Trophoblast cell (in vitro differentiated cells and primary cell): ENCODE results near the gene SCFD2.

ENCODE experiments used
- DNase-seq, 2 donors: peaks; one replicate each; pipeline ENCODE4 v3.0.0-alpha.2; 2016
- H2AFZ ChIP-seq: 2 replicates; pipeline ENCODE4 v1.6.1; 2013; ENCODE audit warnings: low read length, moderate library complexity, mild to moderate bottlenecking; ENCODE audit not compliant: insufficient read depth, poor library complexity
- H2AK5ac ChIP-seq: 2 replicates; pipeline ENCODE4 v1.6.1; 2013; ENCODE audit warnings: mild to moderate bottlenecking, low read length
- H2BK120ac ChIP-seq: 2 replicates; pipeline ENCODE4 v1.6.1; 2013; ENCODE audit warnings: low read length, mild to moderate bottlenecking, moderate library complexity; ENCODE audit not compliant: insufficient read depth, poor library complexity
- H2BK12ac ChIP-seq: 2 replicates; pipeline ENCODE4 v1.6.1; 2013; ENCODE audit warnings: mild to moderate bottlenecking, low read length, moderate library complexity
- H2BK5ac ChIP-seq: 2 replicates; pipeline ENCODE4 v1.6.1; 2013; ENCODE audit warnings: low read length, low read depth, moderate library complexity, mild to moderate bottlenecking; ENCODE audit not compliant: poor library complexity
- H3K14ac ChIP-seq: 2 replicates; pipeline ENCODE4 v1.6.1; 2013; ENCODE audit warnings: mild to moderate bottlenecking, low read length
- H3K18ac ChIP-seq: 2 replicates; pipeline ENCODE4 v1.6.1; 2013; ENCODE audit warnings: mild to moderate bottlenecking, low read length
- H3K23ac ChIP-seq: 2 replicates; pipeline ENCODE4 v1.6.1; 2013; ENCODE audit warnings: low read length
- H3K27ac ChIP-seq: 2 replicates; pipeline ENCODE4 v1.5.1; 2013; ENCODE audit warnings: low read depth, mild to moderate bottlenecking, inconsistent platforms, low read length, moderate library complexity
- H3K27me3 ChIP-seq: 2 replicates; pipeline ENCODE4 v1.6.1; 2013; ENCODE audit warnings: inconsistent platforms, mild to moderate bottlenecking, low read length, moderate library complexity; ENCODE audit not compliant: insufficient read depth
- H3K36me3 ChIP-seq, 2 experiments: 1 replicate in 1 of 2; 2 replicates in 1 of 2; pipeline ENCODE4 v1.6.1; 2013; ENCODE audit warnings: low read length in 2 of 2, mild to moderate bottlenecking in 2 of 2, moderate library complexity in 1 of 2; ENCODE audit not compliant: insufficient read depth in 2 of 2, control insufficient read depth in 1 of 2
- H3K4ac ChIP-seq: 2 replicates; pipeline ENCODE4 v1.6.1; 2013; ENCODE audit warnings: low read depth, mild to moderate bottlenecking, low read length, moderate library complexity
- H3K4me1 ChIP-seq, 2 experiments: 1 replicate in 1 of 2; 2 replicates in 1 of 2; pipeline ENCODE4 v1.6.1; 2013; ENCODE audit warnings: low read length in 2 of 2, mild to moderate bottlenecking in 2 of 2, moderate library complexity in 1 of 2; ENCODE audit not compliant: insufficient read depth in 2 of 2, control insufficient read depth in 1 of 2
- H3K4me2 ChIP-seq: 2 replicates; pipeline ENCODE4 v1.6.1; 2013; ENCODE audit warnings: inconsistent platforms, mild to moderate bottlenecking, low read length, moderate library complexity
- H3K4me3 ChIP-seq: 2 replicates; pipeline ENCODE4 v1.5.1; 2013; ENCODE audit warnings: mild to moderate bottlenecking, low read depth, low read length, inconsistent platforms
- H3K79me1 ChIP-seq: one replicate; pipeline ENCODE4 v1.6.1; 2013; ENCODE audit warnings: low read length
- H3K79me2 ChIP-seq: 2 replicates; pipeline ENCODE4 v1.6.1; 2013; ENCODE audit warnings: low read length, mild to moderate bottlenecking; ENCODE audit not compliant: control insufficient read depth, insufficient read depth, poor library complexity
- H3K9ac ChIP-seq: 2 replicates; pipeline ENCODE4 v1.6.1; 2013; ENCODE audit warnings: mild to moderate bottlenecking, low read length
- H3K9me3 ChIP-seq: 2 replicates; pipeline ENCODE4 v1.6.1; 2013; ENCODE audit warnings: low read depth, mild to moderate bottlenecking, control low read depth, inconsistent platforms, low read length; ENCODE audit not compliant: insufficient read depth
- H4K12ac ChIP-seq: 2 replicates; pipeline ENCODE4 v1.6.1; 2013; ENCODE audit warnings: low read depth, mild to moderate bottlenecking, low read length, moderate library complexity
- H4K8ac ChIP-seq: 2 replicates; pipeline ENCODE4 v1.6.1; 2013; ENCODE audit warnings: low read depth, mild to moderate bottlenecking, low read length, moderate library complexity
- H4K91ac ChIP-seq: one replicate; pipeline ENCODE4 v1.6.1; 2013; ENCODE audit warnings: low read depth, mild to moderate bottlenecking, low read length, moderate library complexity
- WGBS: extraction: QIAGEN DNeasy Blood & Tissue Kit; methylation state at CpG from one replicate; pipeline ENCODE4 v1.1.7; 2013; ENCODE audit warnings: missing lambda C conversion rate; ENCODE audit not compliant: insufficient read length, insufficient coverage; ENCODE audit errors: extremely low coverage; 5-methylcytosine and 5-hydroxymethylcytosine counted together

Gene SCFD2

DNA sequence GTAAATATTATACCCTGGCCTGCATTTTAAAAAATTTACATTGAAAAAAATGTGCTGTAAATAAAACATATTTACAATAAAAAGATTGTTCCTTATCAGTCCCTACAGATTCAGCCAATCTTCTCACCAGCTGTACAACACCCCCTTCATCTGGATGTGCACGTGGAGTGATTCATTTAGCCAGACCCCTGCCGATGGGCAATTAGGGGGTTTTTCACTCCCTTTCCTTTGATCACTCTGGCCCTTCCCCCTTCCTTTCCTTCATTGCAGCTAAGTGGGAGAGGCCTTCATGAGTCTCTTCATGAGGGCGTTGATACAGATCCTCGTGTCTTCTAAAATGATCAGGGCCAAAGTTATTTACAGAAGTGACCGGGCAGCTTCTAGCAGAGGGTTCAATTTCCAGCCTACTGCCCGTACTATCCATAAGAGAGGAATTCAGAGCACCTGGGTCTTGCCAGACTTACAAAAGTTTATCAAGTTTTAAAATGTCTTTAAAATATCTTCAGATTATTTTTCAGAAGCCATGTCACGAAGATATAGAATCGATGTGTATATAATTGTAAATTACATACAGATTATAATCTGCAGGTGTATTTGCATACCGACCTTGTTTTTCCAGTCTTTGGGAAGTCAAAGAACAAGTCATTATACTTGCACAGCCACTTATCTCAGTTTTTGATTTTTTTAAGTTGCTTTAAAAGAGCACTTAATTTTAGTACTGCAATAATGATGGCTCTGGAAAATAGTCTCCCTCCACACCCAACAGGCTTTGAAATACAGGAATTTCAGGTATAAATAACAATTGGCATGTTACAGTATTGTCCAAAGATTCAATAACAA, 525.1 kb downstream of the SCFD2 start:
- peak; percentile 66 to 87 for DNase-seq
- WGBS: no CpG with 5 or more reads among the region's 9 CpGs
- Histone ChIP-seq H3K18ac (no peak overlapping the region), H2BK120ac (peak overlapping the region; percentile 77), H3K4me3 (no peak overlapping the region), H3K9ac (no peak overlapping the region), H3K36me3 (no peaks in the 10 kb centered on the region), H4K12ac (no peak overlapping the region), H3K23ac (no peak overlapping the region), H4K91ac (peak overlapping the region; percentile 89), H3K4me2 (no peak overlapping the region), H2AK5ac (peak overlapping the region; percentile 42), H3K9me3 (no peaks in the 10 kb centered on the region), H2BK5ac (peak overlapping the region; percentile 81), H3K79me1 (peaks cover 50% of the 10 kb centered on the region), H3K4me1 (peaks cover 33 to 46% of the 10 kb centered on the region in 2 experiments), H4K8ac (no peak overlapping the region), H3K27ac (peak overlapping the region; percentile 24), H3K4ac (no peak overlapping the region), H2BK12ac (peak overlapping the region; percentile 94), H2AFZ (no peak overlapping the region), H3K27me3 (no peaks in the 10 kb centered on the region), H3K14ac (peak overlapping the region; percentile 63), H3K79me2 (peaks cover 4% of the 10 kb centered on the region)

GRCh38 chr4:52838729-52839586, 526.9 kb downstream of the SCFD2 start:
- H2BK5ac ChIP-seq: peak overlapping the region; percentile 99
- peak overlapping the region; percentile 28 for H3K4ac ChIP-seq
- H3K9me3 ChIP-seq: no peaks in the 10 kb centered on the region
- H3K4me1 ChIP-seq: peaks cover 36 to 52% of the 10 kb centered on the region in 2 experiments
- H2BK120ac ChIP-seq: peak overlapping the region; percentile 98
- H3K36me3 ChIP-seq: no peaks in the 10 kb centered on the region
- no peak for DNase-seq
- H3K4me3 ChIP-seq: no peak overlapping the region
- H3K9ac ChIP-seq: no peak overlapping the region
- WGBS: no CpG with 5 or more reads among the region's 10 CpGs
- peaks cover 4% of the 10 kb centered on the region for H3K79me2 ChIP-seq
- H2AFZ ChIP-seq: peak overlapping the region; percentile 61
- H3K23ac ChIP-seq: no peak overlapping the region
- H2AK5ac ChIP-seq: peak overlapping the region; percentile 89
- peak overlapping the region; percentile 64 for H4K8ac ChIP-seq
- H4K12ac ChIP-seq: peak overlapping the region; percentile 5
- peak overlapping the region; percentile 96 for H3K14ac ChIP-seq
- H3K27ac ChIP-seq: peak overlapping the region; percentile 97
- peak overlapping the region; percentile 98 for H4K91ac ChIP-seq
- H3K18ac ChIP-seq: peak overlapping the region; percentile 39
- no peaks in the 10 kb centered on the region for H3K27me3 ChIP-seq
- peak overlapping the region; percentile 34 for H3K4me2 ChIP-seq
- peaks cover 51% of the 10 kb centered on the region for H3K79me1 ChIP-seq
- peak overlapping the region; percentile 99 for H2BK12ac ChIP-seq

GRCh38 chr4:52837716-52838558, 527.9 kb downstream of the SCFD2 start:
- peak overlapping the region; percentile 98 for H4K91ac ChIP-seq
- peak overlapping the region; percentile 99 for H2BK5ac ChIP-seq
- H3K27me3 ChIP-seq: no peaks in the 10 kb centered on the region
- H2BK12ac ChIP-seq: peak overlapping the region; percentile 87
- peaks cover 44% of the 10 kb centered on the region for H3K79me1 ChIP-seq
- peak overlapping the region; percentile 97 for H3K27ac ChIP-seq
- H3K4ac ChIP-seq: peak overlapping the region; percentile 51
- peaks cover 4% of the 10 kb centered on the region for H3K79me2 ChIP-seq
- H3K4me1 ChIP-seq: peaks cover 35 to 49% of the 10 kb centered on the region in 2 experiments
- H3K4me3 ChIP-seq: no peak overlapping the region
- H2BK120ac ChIP-seq: peak overlapping the region; percentile 98
- no peak overlapping the region for H3K9ac ChIP-seq
- H3K4me2 ChIP-seq: peak overlapping the region; percentile 34
- H4K12ac ChIP-seq: peak overlapping the region; percentile 49
- no peaks in the 10 kb centered on the region for H3K9me3 ChIP-seq
- peak overlapping the region; percentile 22 for H3K23ac ChIP-seq
- peak overlapping the region; percentile 27 for H2AFZ ChIP-seq
- peak overlapping the region; percentile 36 for H2AK5ac ChIP-seq
- H3K36me3 ChIP-seq: no peaks in the 10 kb centered on the region
- peak overlapping the region; percentile 81 for H3K14ac ChIP-seq
- WGBS: no CpG with 5 or more reads among the region's 7 CpGs
- peak; percentile 77 to 88 for DNase-seq
- H3K18ac ChIP-seq: peak overlapping the region; percentile 62
- H4K8ac ChIP-seq: peak overlapping the region; percentile 56

DNA sequence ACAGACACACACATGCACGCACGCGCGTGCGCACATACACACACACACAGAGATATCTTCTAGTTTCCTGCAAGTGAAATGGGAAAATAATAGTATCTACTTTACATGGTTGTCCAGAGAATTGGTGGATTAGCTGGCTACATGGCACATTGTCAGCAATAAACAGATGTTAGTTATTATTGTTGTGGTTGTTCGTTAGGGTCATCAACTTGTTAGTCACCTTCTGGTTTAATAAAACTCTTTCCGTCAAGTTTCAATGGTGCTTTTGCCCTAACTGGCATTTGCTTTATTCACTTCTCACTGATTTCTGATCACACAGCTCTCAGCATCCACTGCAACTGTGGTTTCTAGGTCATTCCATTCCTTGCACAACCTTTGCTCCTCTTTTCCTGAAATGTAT, 529.2 kb downstream of the SCFD2 start:
- no peak overlapping the region for H3K4me2 ChIP-seq
- peak overlapping the region; percentile 47 for H3K18ac ChIP-seq
- DNase-seq: no peak
- H3K79me1 ChIP-seq: peaks cover 34% of the 10 kb centered on the region
- H4K8ac ChIP-seq: peak overlapping the region; percentile 59
- peak overlapping the region; percentile 88 for H2AK5ac ChIP-seq
- H3K4me1 ChIP-seq: peaks cover 30 to 44% of the 10 kb centered on the region in 2 experiments
- H3K36me3 ChIP-seq: no peaks in the 10 kb centered on the region
- H3K9ac ChIP-seq: no peak overlapping the region
- peak overlapping the region; percentile 82 for H2BK120ac ChIP-seq
- peaks cover 4% of the 10 kb centered on the region for H3K79me2 ChIP-seq
- no CpG with 5 or more reads among the region's 7 CpGs for WGBS
- peak overlapping the region; percentile 79 for H2BK12ac ChIP-seq
- H4K91ac ChIP-seq: peak overlapping the region; percentile 90
- H3K9me3 ChIP-seq: no peaks in the 10 kb centered on the region
- H3K4ac ChIP-seq: no peak overlapping the region
- no peak overlapping the region for H4K12ac ChIP-seq
- no peak overlapping the region for H2AFZ ChIP-seq
- peak overlapping the region; percentile 57 for H2BK5ac ChIP-seq
- no peak overlapping the region for H3K23ac ChIP-seq
- no peak overlapping the region for H3K4me3 ChIP-seq
- H3K27ac ChIP-seq: no peak overlapping the region
- H3K14ac ChIP-seq: no peak overlapping the region
- no peaks in the 10 kb centered on the region for H3K27me3 ChIP-seq
